Astrocyte of the cerebellum (primary cell): ENCODE measurements around the gene RIPK1.
A peak's percentile ranks its signal among the peaks of the same experiment; 100 is the strongest.
"Not testable (repeated sequence)": the region's sequence is repeated elsewhere in the genome, so short reads cannot be mapped to it uniquely, and the experiment has no call there.

Experiments
- DNase-seq: peaks from one replicate; pipeline ENCODE4 v3.0.0-alpha.2; 2011; ENCODE audit warnings: low read depth
- H3K4me3 ChIP-seq: 2 replicates; pipeline ENCODE4 v1.5.1; 2011; ENCODE audit warnings: mild to moderate bottlenecking, low read depth, low read length, moderate library complexity
- CTCF ChIP-seq: IDR thresholded peaks from 2 replicates; pipeline ENCODE4 v1.5.1; 2012; ENCODE audit warnings: low read length, low read depth, moderate library complexity, mild to moderate bottlenecking; ENCODE audit errors: missing control alignments
- in situ Hi-C: cut with HindIII; loops from 2 replicates; pipeline ENCODE4 v1.10.0; 2017; ENCODE audit warnings: low sequenced_read_pairs

The RIPK1 gene

GRCh38 chr6:3058957-3059356 is 9.3 kb upstream of the RIPK1 start:
- H3K4me3 ChIP-seq: no peak overlapping the region
- in situ Hi-C loops: no loop called here
- TF ChIP-seq CTCF: no peak
- DNase-seq: no peak

GRCh38 chr6:3060092-3060491 is 8.2 kb upstream of the RIPK1 start:
- DNase-seq, in situ Hi-C loops, H3K4me3 ChIP-seq: not testable (repeated sequence)

- in situ Hi-C loops: no loop called here
- no peak overlapping the region for H3K4me3 ChIP-seq
- DNase-seq: peak; percentile 74
- peak; percentile 42 for TF ChIP-seq CTCF
These were observed 6.8 kb upstream of the RIPK1 start for GRCh38 chr6:3061501-3061941.

GRCh38 chr6:3063340-3063732 is 5.0 kb upstream of the RIPK1 start:
- H3K4me3 ChIP-seq: peak overlapping the region; percentile 66
- DNase-seq, in situ Hi-C loops: not testable (repeated sequence)

- peak; percentile 74 for DNase-seq
- TF ChIP-seq CTCF: no peak
- in situ Hi-C loops: no loop called here
- peak overlapping the region; percentile 66 for H3K4me3 ChIP-seq
These were observed 4.3 kb upstream of the RIPK1 start for GRCh38 chr6:3063733-3064700.

- no peak for TF ChIP-seq CTCF
- no peak for DNase-seq
- no peak overlapping the region for H3K4me3 ChIP-seq
- in situ Hi-C loops: no loop called here
These were observed 3.3 kb downstream of the RIPK1 start for GRCh38 chr6:3071568-3071967.

GRCh38 chr6:3072798-3073197 is 4.5 kb downstream of the RIPK1 start:
- no peak for TF ChIP-seq CTCF
- no peak for DNase-seq

More at GRCh38 chr6:3072798-3073197, 4.5 kb downstream of the RIPK1 start:
- H3K4me3 ChIP-seq: no peak overlapping the region
- in situ Hi-C loops: no loop called here
